ENCODE data around the gene DNAJC1. TPM values are rescaled to one million over a fixed set of nuclear protein-coding genes. Genes with fewer than 3 reads are reported as not detected.
A peak's percentile ranks its signal among the peaks of the same experiment; 100 is the strongest.

The DNAJC1 gene
- total RNA-seq, 1 donor from 2014 or later: 26.1 TPM

DNA sequence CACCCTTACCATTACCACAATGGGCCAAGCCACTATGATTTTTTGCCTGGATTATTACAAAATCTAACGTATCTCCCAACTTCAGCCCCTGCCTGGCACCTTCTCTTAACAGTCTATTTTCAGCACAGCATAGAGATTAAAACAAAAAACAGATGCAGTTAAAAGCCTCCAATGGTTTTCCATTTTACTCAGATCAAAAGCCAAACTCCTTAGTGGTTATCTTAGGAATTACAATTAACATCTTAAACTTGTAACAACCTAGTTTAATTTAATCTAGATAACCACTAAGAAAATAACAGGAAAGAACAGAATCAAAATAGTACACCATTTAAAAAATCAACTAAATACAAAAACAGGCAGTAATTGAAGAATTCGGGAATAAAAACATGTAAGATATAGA, 43.5 kb downstream of the DNAJC1 start:
- Histone ChIP-seq H3K27ac (no peak overlapping the region), H3K27me3 (no peaks in the 10 kb centered on the region), H3K9me3 (no peaks in the 10 kb centered on the region), H3K4me3 (no peak overlapping the region), H3K4me1 (no peaks in the 10 kb centered on the region), H3K36me3 (no peaks in the 10 kb centered on the region)
- TF ChIP-seq, protein P1, sequence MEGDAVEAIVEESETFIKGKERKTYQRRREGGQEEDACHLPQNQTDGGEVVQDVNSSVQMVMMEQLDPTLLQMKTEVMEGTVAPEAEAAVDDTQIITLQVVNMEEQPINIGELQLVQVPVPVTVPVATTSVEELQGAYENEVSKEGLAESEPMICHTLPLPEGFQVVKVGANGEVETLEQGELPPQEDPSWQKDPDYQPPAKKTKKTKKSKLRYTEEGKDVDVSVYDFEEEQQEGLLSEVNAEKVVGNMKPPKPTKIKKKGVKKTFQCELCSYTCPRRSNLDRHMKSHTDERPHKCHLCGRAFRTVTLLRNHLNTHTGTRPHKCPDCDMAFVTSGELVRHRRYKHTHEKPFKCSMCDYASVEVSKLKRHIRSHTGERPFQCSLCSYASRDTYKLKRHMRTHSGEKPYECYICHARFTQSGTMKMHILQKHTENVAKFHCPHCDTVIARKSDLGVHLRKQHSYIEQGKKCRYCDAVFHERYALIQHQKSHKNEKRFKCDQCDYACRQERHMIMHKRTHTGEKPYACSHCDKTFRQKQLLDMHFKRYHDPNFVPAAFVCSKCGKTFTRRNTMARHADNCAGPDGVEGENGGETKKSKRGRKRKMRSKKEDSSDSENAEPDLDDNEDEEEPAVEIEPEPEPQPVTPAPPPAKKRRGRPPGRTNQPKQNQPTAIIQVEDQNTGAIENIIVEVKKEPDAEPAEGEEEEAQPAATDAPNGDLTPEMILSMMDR (IDR thresholded peaks at IDR 0.05): no peak
- no peak for DNase-seq (ENCODE audit: low spot score in 2 of 2)
- intact Hi-C loops (cut with DNase I): no loop called here

GRCh38 chr10:21954690-21955089, 48.8 kb downstream of the DNAJC1 start:
- Histone ChIP-seq H3K36me3 (no peaks in the 10 kb centered on the region), H3K4me3 (no peak overlapping the region), H3K27me3 (no peaks in the 10 kb centered on the region), H3K27ac (no peak overlapping the region), H3K4me1 (no peaks in the 10 kb centered on the region), H3K9me3 (no peaks in the 10 kb centered on the region)
- DNase-seq (ENCODE audit: low spot score in 2 of 2): no peak
- TF ChIP-seq, protein P1 (IDR thresholded peaks at IDR 0.05): no peak
- intact Hi-C loops (cut with DNase I): no loop called here

GRCh38 chr10:21954132-21954531, 49.4 kb downstream of the DNAJC1 start:
- intact Hi-C loops (cut with DNase I): no loop called here
- TF ChIP-seq, protein P1 (IDR thresholded peaks at IDR 0.05): no peak
- no peaks in the 10 kb centered on the region for H3K4me1 ChIP-seq
- no peaks in the 10 kb centered on the region for H3K36me3 ChIP-seq
- no peaks in the 10 kb centered on the region for H3K27me3 ChIP-seq
- no peaks in the 10 kb centered on the region for H3K9me3 ChIP-seq
- DNase-seq (ENCODE audit: low spot score in 2 of 2): no peak
- H3K4me3 ChIP-seq: no peak overlapping the region
- H3K27ac ChIP-seq: no peak overlapping the region

DNA sequence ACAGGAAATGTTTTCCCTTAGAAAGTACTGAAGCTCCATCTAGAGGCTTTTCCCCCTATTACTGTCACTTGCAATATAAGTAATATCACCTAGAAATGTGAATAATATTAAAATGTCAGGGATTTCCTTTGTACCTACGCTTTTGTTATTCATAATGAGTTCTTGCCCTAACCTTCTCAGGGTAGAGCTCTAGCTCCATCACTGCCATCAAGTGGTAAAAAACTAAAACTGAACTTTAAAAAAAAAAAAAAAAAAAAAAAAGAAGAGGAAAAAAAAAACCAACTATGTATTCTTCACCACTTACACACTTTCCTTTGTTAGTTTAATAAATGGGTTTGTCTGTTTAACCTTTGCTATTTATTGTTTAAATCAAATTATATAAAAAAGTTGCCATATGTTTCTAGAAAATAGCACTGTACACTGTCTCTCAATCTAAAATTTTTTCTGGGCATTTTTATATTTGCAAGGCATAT, 49.9 kb downstream of the DNAJC1 start:
- no peaks in the 10 kb centered on the region for H3K9me3 ChIP-seq
- no peak overlapping the region for H3K27ac ChIP-seq
- DNase-seq (ENCODE audit: low spot score in 2 of 2): no peak
- no peaks in the 10 kb centered on the region for H3K27me3 ChIP-seq
- H3K36me3 ChIP-seq: no peaks in the 10 kb centered on the region
- H3K4me3 ChIP-seq: no peak overlapping the region
- TF ChIP-seq, protein P1 (IDR thresholded peaks at IDR 0.05): peak in 1 of 3 experiments; percentile 34
- intact Hi-C loops (cut with DNase I): no loop called here
- H3K4me1 ChIP-seq: no peaks in the 10 kb centered on the region

GRCh38 chr10:21950566-21950965, 53.0 kb downstream of the DNAJC1 start:
- no peaks in the 10 kb centered on the region for H3K9me3 ChIP-seq
- intact Hi-C loops (cut with DNase I): no loop called here
- no peaks in the 10 kb centered on the region for H3K4me1 ChIP-seq
- H3K36me3 ChIP-seq: no peaks in the 10 kb centered on the region
- TF ChIP-seq, protein P1 (IDR thresholded peaks at IDR 0.05): no peak
- DNase-seq (ENCODE audit: low spot score in 2 of 2): no peak
- H3K27ac ChIP-seq: no peak overlapping the region
- H3K4me3 ChIP-seq: no peak overlapping the region
- no peaks in the 10 kb centered on the region for H3K27me3 ChIP-seq

- DNase-seq (ENCODE audit: low spot score in 2 of 2): no peak
- TF ChIP-seq, protein P1 (IDR thresholded peaks at IDR 0.05): no peak
- no peaks in the 10 kb centered on the region for H3K9me3 ChIP-seq
- intact Hi-C loops (cut with DNase I): no loop called here
- no peaks in the 10 kb centered on the region for H3K36me3 ChIP-seq
- peaks cover 0 to 2% of the 10 kb centered on the region in 2 donors for H3K4me1 ChIP-seq
- no peak overlapping the region for H3K27ac ChIP-seq
- H3K4me3 ChIP-seq: no peak overlapping the region
- no peaks in the 10 kb centered on the region for H3K27me3 ChIP-seq
Observed at GRCh38 chr10:21946946-21947345, 56.6 kb downstream of the DNAJC1 start.
